Stimulated activated CD8-positive, alpha-beta memory T cell treated with anti-CD3 and anti-CD28 coated beads, Interleukin-12 subunit alpha, Interleukin-12 subunit beta, amount 100 ng/mL, for 4 hours (primary cell): ENCODE results near the gene CADPS2.
"Not testable (repeated sequence)": the region's sequence is repeated elsewhere in the genome, so short reads cannot be mapped to it uniquely, and the experiment has no call there.

Experiments
- DNase-seq: peaks from one replicate; pipeline ENCODE4 v3.0.0-alpha.2; 2020; ENCODE audit warnings: low read depth

Gene CADPS2

GRCh38 chr7:122673951-122674350 is 212.3 kb downstream of the CADPS2 start:
- no peak for DNase-seq

GRCh38 chr7:122672536-122672935 is 213.7 kb downstream of the CADPS2 start:
- no peak for DNase-seq

- no peak for DNase-seq
Measured at GRCh38 chr7:122663733-122664132, 222.5 kb downstream of the CADPS2 start.

GRCh38 chr7:122658856-122659255 is 227.4 kb downstream of the CADPS2 start:
- DNase-seq, result no peak

GRCh38 chr7:122653685-122654084 is 232.6 kb downstream of the CADPS2 start:
- DNase-seq, result no peak

DNA sequence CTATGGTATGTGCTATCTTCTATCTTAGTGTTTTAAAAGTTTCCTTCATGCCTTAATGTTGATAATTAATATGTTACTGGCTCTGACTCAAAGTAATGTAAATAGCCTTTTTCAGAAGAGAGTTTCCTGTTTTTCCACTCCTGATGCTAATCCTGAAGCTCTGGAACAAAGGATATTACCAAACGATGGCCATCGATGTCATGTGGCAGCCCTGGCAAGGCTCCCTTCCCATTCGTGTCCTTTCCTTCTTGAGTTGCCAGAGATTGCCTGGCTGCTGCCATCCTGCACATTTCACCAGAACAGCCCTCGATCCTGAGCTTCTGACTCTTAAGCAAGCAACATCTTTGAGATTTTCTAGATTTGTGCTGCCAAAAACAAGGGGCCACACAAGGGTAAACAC is 233.4 kb downstream of the CADPS2 start:
- DNase-seq, result no peak

GRCh38 chr7:122651451-122651850 is 234.8 kb downstream of the CADPS2 start:
- no peak for DNase-seq

DNA sequence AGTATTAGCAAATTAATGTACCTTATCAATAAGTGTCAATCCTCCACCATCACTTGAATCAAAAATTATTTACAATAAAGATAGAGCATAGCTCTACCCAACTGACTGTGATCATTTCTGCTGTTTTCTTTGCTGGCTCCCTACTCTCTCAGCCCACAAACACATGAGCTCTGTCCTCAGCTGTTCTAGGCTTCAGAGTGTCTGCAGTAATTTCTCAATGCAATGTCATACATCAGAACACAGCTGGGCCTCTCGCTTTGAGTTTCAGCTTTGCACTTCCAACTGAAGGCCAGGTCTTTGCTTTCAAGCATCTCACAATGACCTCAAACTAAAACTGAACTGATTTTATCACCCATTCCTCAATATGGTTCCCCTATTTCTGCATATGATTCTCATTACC is 243.0 kb downstream of the CADPS2 start:
- DNase-seq, result no peak

DNA sequence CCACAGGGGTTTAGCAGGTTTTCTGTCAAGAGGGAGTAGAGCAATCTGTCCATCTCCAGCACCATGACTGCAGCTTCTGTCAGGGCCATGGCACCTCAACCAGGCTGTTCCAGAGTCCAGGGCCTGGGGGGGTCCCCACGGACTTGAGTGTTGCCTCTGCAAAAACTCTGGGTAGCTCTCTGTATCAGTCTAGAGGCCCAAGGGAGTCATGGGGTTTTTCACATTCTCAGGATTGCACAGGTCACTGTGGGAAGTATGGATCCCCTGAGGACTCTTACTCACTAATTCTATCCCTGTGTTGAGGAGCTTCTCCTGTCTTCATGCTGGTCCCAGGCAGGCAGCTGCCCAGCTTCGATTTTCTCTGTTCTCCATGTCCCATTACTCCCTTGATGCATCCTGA is 247.8 kb downstream of the CADPS2 start:
- DNase-seq, result no peak

- no peak for DNase-seq
Measured at GRCh38 chr7:122637784-122638183, 248.5 kb downstream of the CADPS2 start.

DNA sequence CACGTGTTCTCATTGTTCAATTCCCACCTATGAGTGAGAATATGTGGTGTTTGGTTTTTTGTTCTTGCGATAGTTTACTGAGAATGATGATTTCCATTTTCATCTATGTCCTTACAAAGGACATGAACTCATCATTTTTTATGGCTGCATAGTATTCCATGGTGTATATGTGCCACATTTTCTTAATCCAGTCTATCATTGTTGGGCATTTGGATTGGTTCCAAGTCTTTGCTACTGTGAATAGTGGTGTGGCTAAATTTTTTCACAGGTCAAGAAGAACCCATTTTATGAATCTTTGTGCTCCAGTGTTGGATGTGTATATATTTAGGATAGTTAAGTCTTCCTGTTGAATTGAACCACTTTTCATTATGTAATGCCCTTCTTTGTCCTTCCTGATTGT is 250.8 kb downstream of the CADPS2 start:
- not testable (repeated sequence) for DNase-seq

DNA sequence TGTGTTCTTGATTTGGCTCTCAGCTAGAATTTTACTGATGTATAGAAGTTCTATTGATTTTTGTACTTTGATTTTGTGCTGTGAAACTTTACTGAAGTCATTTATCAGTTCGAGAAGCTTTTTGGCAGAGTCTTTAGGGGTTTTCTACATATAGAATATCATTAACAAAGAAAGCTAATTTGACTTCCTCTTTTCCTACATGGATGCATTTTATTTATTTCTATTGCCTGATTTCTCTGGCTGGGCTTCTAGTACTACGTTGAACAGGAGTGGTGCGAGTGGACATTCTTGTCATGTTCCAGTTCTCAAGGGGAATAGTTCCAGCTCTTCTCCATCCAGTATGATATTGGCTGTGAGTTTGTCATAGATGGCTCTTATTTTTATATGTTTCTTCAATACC is 252.8 kb downstream of the CADPS2 start:
- DNase-seq, result no peak

GRCh38 chr7:122632238-122632637 is 254.0 kb downstream of the CADPS2 start:
- no peak for DNase-seq

DNA sequence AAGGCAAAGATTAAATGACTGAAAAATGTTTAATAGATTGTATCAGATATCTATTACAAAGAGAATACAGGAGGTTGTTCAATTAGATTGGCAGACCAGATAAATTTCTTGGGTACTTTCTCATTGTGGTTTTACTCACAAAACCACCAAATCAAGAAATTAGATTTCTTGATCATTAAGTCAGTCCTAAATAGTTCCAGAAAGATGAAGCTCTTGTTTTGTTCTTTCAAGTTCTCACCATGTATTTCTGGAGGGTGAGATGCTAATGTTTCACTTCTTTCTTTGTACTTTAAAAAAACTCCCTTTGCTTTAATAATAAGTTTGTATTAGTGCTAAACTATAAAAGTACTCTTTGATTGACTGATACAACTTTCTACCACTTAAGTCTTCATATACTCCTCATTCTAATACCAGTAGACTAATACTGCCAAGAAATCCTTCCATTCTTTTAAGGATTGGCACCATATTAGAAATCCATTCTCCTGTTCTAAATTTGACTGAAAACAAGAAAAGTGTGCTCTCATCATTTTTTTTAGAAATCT is 256.8 kb downstream of the CADPS2 start:
- no peak for DNase-seq

DNA sequence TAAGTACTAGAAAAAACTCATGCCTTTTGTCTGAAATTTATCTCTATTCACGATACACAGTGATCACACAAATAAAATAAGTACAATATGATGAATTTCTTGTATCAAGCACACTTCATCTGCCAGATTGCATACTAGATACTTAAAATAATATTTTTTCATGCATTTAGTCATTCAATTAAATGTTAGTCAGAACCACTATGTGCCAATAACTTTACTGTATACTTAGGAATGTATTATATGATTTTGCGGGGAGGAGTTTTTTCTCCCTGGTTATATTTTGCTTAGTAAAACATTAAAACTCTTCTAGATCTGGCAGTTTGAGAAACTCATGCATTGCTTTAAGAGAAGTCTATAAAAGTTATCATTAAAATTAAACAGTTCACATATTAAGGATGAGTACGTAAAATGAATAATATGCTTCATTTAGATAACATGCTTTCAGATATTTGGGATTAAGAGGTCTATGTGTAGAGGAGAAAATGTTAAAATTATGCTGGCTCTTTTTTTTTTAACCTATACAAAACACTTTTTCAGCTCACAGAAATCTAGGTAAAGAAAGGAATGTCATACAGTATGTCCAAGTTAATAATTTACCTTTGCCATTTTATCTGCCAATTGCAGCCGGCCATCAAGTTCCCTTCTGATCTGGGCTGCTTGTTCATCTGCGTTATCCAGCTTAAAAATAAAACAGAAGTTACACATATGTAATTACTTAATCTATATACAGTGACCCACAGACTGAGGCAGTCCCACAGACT is 257.4 kb downstream of the CADPS2 start:
- no peak for DNase-seq

DNA sequence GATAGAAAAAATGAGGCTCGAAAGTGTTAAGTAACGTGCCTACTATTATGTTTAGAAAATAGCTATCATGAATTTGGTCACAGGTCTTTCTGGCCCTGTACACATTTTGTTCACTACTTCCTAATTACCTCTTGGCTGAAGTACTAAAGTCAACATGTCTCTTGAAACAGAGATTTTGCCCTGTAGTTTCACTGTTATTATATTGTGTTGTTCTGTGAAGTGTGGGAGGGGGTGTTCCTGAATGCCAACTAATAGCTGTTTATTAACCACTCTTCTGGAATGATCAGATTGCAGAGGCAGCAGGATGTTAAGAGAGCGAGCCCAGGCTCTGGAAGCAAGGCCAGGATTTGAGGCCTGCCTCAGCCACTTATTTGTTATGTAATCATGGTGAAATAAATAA is 259.5 kb downstream of the CADPS2 start:
- no peak for DNase-seq

- no peak for DNase-seq
Measured at GRCh38 chr7:122622682-122623081, 263.6 kb downstream of the CADPS2 start.

GRCh38 chr7:122619664-122620063 is 266.6 kb downstream of the CADPS2 start:
- DNase-seq, result no peak

- DNase-seq, result no peak
Measured at GRCh38 chr7:122618585-122619189, 267.6 kb downstream of the CADPS2 start.

- no peak for DNase-seq
Measured at GRCh38 chr7:122616951-122617350, 269.3 kb downstream of the CADPS2 start.

- no peak for DNase-seq
Measured at GRCh38 chr7:122605929-122606328, 280.3 kb downstream of the CADPS2 start.

DNA sequence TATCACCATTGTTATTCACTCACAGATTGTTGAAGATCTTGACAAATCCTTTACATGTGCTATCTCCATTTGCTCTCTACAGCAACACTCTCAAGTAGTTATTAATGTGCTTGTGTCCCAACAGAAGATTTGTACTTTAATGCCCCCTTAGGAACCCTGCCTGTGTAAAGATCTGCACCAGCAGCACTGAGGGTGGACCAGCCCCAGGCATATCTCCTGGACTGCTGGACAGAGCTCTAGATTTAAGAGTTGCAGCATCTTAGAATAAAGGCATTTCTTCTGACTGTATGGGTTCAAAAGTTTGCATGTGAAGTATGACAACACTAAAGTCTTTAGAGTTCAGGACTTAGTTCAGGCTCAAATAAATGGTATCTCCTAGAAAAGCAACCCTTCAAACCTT is 282.0 kb downstream of the CADPS2 start:
- no peak for DNase-seq

- DNase-seq, result no peak
Measured at GRCh38 chr7:122602800-122603199, 283.5 kb downstream of the CADPS2 start.

- DNase-seq, result no peak
Measured at GRCh38 chr7:122600630-122601029, 285.6 kb downstream of the CADPS2 start.
